GM12878 (cell line): ENCODE data around the gene PCDHGA1. TPM values are rescaled to one million over a fixed set of nuclear protein-coding genes. Genes with fewer than 3 reads are reported as not detected.

Experiments
- ATAC-seq: fragments of 200-7000 bp; cut with Tn5 transposase; 3 replicates; pipeline ENCODE4 v1.9.1; 2020; ENCODE audit warnings: mild to moderate bottlenecking, moderate library complexity
- BruUV-seq: library from RNA; stranded (reverse); fragments of 400-500 nt; replicated peaks from 2 replicates; lab custom pipeline; 2021; lab: Mats Ljungman, UMichigan
- CTCF ChIA-PET: fragments of 300-600 bp; sonication (Branson Sonifier 250); formaldehyde crosslinking; extraction: SDS; loops from one replicate; lab custom pipeline; 2021; ENCODE audit warnings: inconsistent platforms; lab: Yijun Ruan, JAX
- POLR2A ChIA-PET: fragments of 350-600 bp; formaldehyde crosslinking; extraction: SDS; loops from one replicate; lab custom pipeline; 2021; ENCODE audit warnings: inconsistent platforms; lab: Charles Lee
- RAD21 ChIA-PET: fragments of 300-600 bp; sonication (Branson Sonifier 250); formaldehyde crosslinking; loops from one replicate; lab custom pipeline; 2023; ENCODE audit warnings: antibody characterized with exemption; ENCODE audit not compliant: unreplicated experiment; lab: Charles Lee
- SMC1A ChIA-PET: fragments of 300-600 bp; sonication (Branson Sonifier 250); formaldehyde crosslinking; loops from one replicate; lab custom pipeline; 2023; ENCODE audit not compliant: unreplicated experiment, uncharacterized antibody; lab: Charles Lee
- DNase-seq: peaks from one replicate; pipeline ENCODE4 v3.0.0-alpha.2; 2011; ENCODE audit warnings: low read depth, low spot score
- FAIRE-seq: peaks from 3 replicates; lab custom pipeline; 2011; peaks lifted over from hg19 to GRCh38; lab: Jason Lieb, UNC
- H2AFZ ChIP-seq: 2 replicates; pipeline ENCODE4 v1.6.0; 2011; ENCODE audit warnings: low read depth, low read length, control low read depth; ENCODE audit not compliant: control insufficient read depth
- H3K27ac ChIP-seq: 2 replicates; pipeline ENCODE4 v1.5.1; 2011; ENCODE audit warnings: control low read depth; ENCODE audit not compliant: control insufficient read depth, insufficient read depth
- H3K27me3 ChIP-seq, 2 experiments: replicated peaks in 1 of 2; 2 replicates each; pipeline versions ENCODE4 v1.6.0 to v1.6.1; 2011; ENCODE audit warnings: low read length in 1 of 2; ENCODE audit not compliant: control insufficient read depth in 2 of 2, insufficient read depth in 2 of 2
- H3K36me3 ChIP-seq, 2 experiments: 2 replicates each; pipeline ENCODE4 v1.5.1; 2011; ENCODE audit warnings: low read length in 1 of 2; ENCODE audit not compliant: control insufficient read depth in 2 of 2, insufficient read depth in 2 of 2
- H3K4me1 ChIP-seq: 2 replicates; pipeline ENCODE4 v1.6.1; 2011; ENCODE audit warnings: mild to moderate bottlenecking, low read length, moderate library complexity, mixed read lengths; ENCODE audit not compliant: control insufficient read depth, insufficient read depth
- H3K4me2 ChIP-seq: 2 replicates; pipeline ENCODE4 v1.6.0; 2011; ENCODE audit warnings: control low read depth; ENCODE audit not compliant: control insufficient read depth, insufficient read depth
- H3K4me3 ChIP-seq: fragments of 200-600 bp; sonication (generic); 2 replicates; pipeline ENCODE4 v1.5.1; 2016
- H3K79me2 ChIP-seq: 2 replicates; pipeline ENCODE4 v1.6.0; 2011; ENCODE audit warnings: low read length; ENCODE audit not compliant: control insufficient read depth, insufficient read depth
- H3K9ac ChIP-seq: 2 replicates; pipeline ENCODE4 v1.8.0; 2011; ENCODE audit warnings: low read length, control low read depth, mixed read lengths; ENCODE audit not compliant: control insufficient read depth, insufficient read depth
- H3K9me3 ChIP-seq: replicated peaks from 3 replicates; pipeline ENCODE4 v1.5.1; 2011; ENCODE audit warnings: mild to moderate bottlenecking, low read length; ENCODE audit not compliant: control insufficient read depth, insufficient read depth
- H4K20me1 ChIP-seq: 2 replicates; pipeline ENCODE4 v1.6.0; 2011; ENCODE audit not compliant: control insufficient read depth, insufficient read depth
- FOXM1 ChIP-seq: IDR thresholded peaks from 2 replicates; pipeline ENCODE4 v1.6.1; 2012; ENCODE audit warnings: low read depth, mild to moderate bottlenecking, inconsistent platforms, low read length, moderate library complexity
- RFX5 ChIP-seq: IDR thresholded peaks from 2 replicates; pipeline ENCODE4 v1.6.1; 2011; ENCODE audit warnings: low read depth, low read length, improper control_type of control experiment
- SKIL ChIP-seq: fragments of 450-650 bp; IDR thresholded peaks from 2 replicates; pipeline ENCODE4 v1.6.1; 2017; ENCODE audit warnings: mild to moderate bottlenecking, low read depth, inconsistent platforms; ENCODE audit not compliant: poor library complexity, severe bottlenecking
- WGBS: methylation state at CpG from one replicate; pipeline ENCODE4 v1.1.6; 2016; ENCODE audit warnings: low lambda C conversion rate; ENCODE audit not compliant: insufficient replicate concordance, insufficient coverage; ENCODE audit errors: missing lambda C conversion rate; 5-methylcytosine and 5-hydroxymethylcytosine counted together
- in situ Hi-C: fragments of 300-500 bp; cut with MboI; formaldehyde crosslinking; loops from 9 replicates; pipeline ENCODE4 v1.14.3; 2018; ENCODE audit warnings: mixed read lengths
- intact Hi-C: fragments of 100-400 bp; cut with micrococcal nuclease; formaldehyde crosslinking; loops from one replicate; pipeline ENCODE4 v1.14.2; 2022; ENCODE audit not compliant: unreplicated experiment
- polyA plus RNA-seq, 11 experiments: library from polyadenylated mRNA; depleted of rRNA in 4 of 11; unstranded in 6 of 11; stranded (reverse) in 5 of 11; fragments of >200 nt; fragmentation: Nextera tagmentation in 4 of 11; fragmentation: Illumina TruSeq in 1 of 11; extraction: Ambion mirVana in 4 of 11; extraction: Trizol in 1 of 11; gene quantifications; 1 replicate in 1 of 11; 2 replicates in 10 of 11; pipeline versions ENCODE4 v1.2.1 to v1.2.3, GENCODE V29; 2011 to 2016; ENCODE audit warnings: inconsistent platforms in 2 of 11, missing spikeins in 2 of 11, low read depth in 1 of 11
- total RNA-seq, 4 experiments: library from RNA; depleted of rRNA in 3 of 4; stranded (reverse); fragments of >200 nt in 3 of 4; fragmentation: Illumina TruSeq in 1 of 4; extraction: Trizol in 1 of 4; gene quantifications; 2 replicates each; pipeline versions ENCODE4 v1.2.1 to v1.2.3, GENCODE V29; 2013 to 2021

The PCDHGA1 gene
- total and polyA plus RNA-seq, 10 of the 15 experiments (the other 5 are each of a cell fraction or from before 2014, with no cell fraction given), result 0.02 to 0.51 (median 0.19) TPM; not detected in 3

DNA sequence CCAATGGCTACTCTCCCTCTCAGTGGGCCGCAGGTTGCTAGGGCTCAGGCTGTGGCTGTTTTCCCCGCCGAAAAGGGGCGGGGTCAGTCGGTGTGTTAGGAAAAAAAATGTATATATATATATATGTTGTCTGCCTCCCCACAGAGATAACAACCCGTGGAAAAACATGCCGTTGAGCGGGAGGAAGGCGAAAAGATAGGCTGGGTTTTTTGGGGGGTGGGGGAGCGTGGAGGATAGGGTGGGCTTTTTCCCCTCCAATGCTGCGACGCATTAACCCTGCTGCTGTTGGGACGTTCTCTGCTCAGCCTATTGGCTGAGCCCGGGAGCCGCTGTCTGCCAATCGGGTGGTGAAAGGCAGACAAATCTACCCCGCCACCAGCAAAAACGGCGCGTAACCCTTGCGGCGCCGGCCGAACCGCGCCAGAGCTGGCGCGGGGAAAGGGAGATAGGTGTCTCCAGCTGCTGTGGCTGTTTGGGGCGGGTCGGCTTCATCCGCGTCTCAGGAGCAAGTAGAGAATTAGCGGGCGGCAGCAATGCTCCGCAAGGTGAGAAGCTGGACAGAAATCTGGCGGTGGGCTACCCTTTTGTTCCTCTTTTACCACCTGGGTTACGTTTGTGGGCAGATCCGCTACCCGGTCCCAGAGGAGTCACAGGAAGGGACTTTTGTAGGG, 154.5 kb downstream of the PCDHGA1 start, which contains the start of gene PCDHGC4:
Gene PCDHGC4 (plus strand): TSS at position 390 of the 671 bp plus-strand sequence. CDS start 144 bp downstream, at position 534.
- Histone ChIP-seq H3K79me2 (no peaks in the 10 kb centered on the region), H3K4me2 (peak within 1 kb of the TSS; percentile 28), H3K27me3 (peaks cover 0 to 3% of the 10 kb centered on the region in 2 experiments; a peak in 2 of 4 replicates), H4K20me1 (no peaks in the 10 kb centered on the region), H2AFZ (no peak within 1 kb of the TSS; the same call in 1 of the 2 replicates), H3K4me1 (peaks cover 6% of the 10 kb centered on the region), H3K36me3 (no peaks in the 10 kb centered on the region; a peak in 1 of 4 replicates), H3K4me3 (peak within 1 kb of the TSS; percentile 36), H3K27ac (no peak within 1 kb of the TSS), H3K9me3 (no peaks in the 10 kb centered on the region), H3K9ac (no peak within 1 kb of the TSS)
- ATAC-seq, result peak; percentile 73
- FAIRE-seq, result no peak
- WGBS, result 29% methylated on average over 39 of the region's 39 CpGs
- ChIA-PET POLR2A (no interaction called here), SMC1A (interaction anchor here (0.6 to 1.2 kb wide), 3 partner anchors 9 to 336 kb away, joined by 3 to 5 read pairs (median 3); partner anchors contain the start of gene PCDHGC3), CTCF (interaction anchor here (1.3 to 8.1 kb wide), 7 partner anchors 10 to 79 kb away, joined by 3 to 90 read pairs (median 11); partner anchors contain the start of genes PCDHGA11 and PCDHGC3), RAD21 (interaction anchor here (1.6 kb wide), 1 partner anchor 9 kb away, joined by 6 read pairs; the partner anchor contains the start of gene PCDHGC3)
- no peak for TF ChIP-seq SKIL
- peak; percentile 54; the same call in 1 of the 2 replicates for TF ChIP-seq RFX5
- 0 out of 2 replicates have a peak, but pooled peaks have one; percentile 10 for TF ChIP-seq FOXM1
- BruUV-seq, result no TSS peak
- DNase-seq, result no peak
- in situ Hi-C loops, result no loop called here
- intact Hi-C loops, result no loop called here
